Esophagus muscularis mucosa (tissue), 4 donors: ENCODE measurements around the gene LAMA5. TPM values are rescaled to one million over a fixed set of nuclear protein-coding genes. Genes with fewer than 3 reads are reported as not detected.

Experiments used
- DNase-seq: peaks from one replicate; pipeline ENCODE4 v3.0.0-alpha.2; 2017; ENCODE audit errors: extremely low spot score
- H3K27ac ChIP-seq, 4 donors: fragments of 200-600 bp; sonication (generic); replicated peaks in 1 of 4; 1 replicate in 3 of 4; 2 replicates in 1 of 4; pipeline ENCODE4 v1.5.1; 2016 to 2019; ENCODE audit warnings: mild to moderate bottlenecking in 1 of 4
- H3K27me3 ChIP-seq, 4 donors: fragments of 200-600 bp; sonication (generic); one replicate each; pipeline versions ENCODE4 v1.5.1 to v1.6.0; 2016 to 2019
- H3K36me3 ChIP-seq, 4 donors: fragments of 200-600 bp; sonication (generic); one replicate each; pipeline ENCODE4 v1.5.1; 2016 to 2019
- H3K4me1 ChIP-seq, 4 donors: fragments of 200-600 bp; sonication (generic); one replicate each; pipeline ENCODE4 v1.5.1; 2016 to 2019
- H3K4me3 ChIP-seq, 4 donors: fragments of 200-600 bp; sonication (generic); 1 replicate in 2 of 4; 2 replicates in 2 of 4; pipeline ENCODE4 v1.5.1; 2016 to 2019; ENCODE audit warnings: mild to moderate bottlenecking in 4 of 4, moderate library complexity in 1 of 4
- H3K9me3 ChIP-seq, 4 donors: fragments of 200-600 bp; sonication (generic); 1 replicate in 3 of 4; 2 replicates in 1 of 4; pipeline ENCODE4 v1.5.1; 2016 to 2019
- CTCF ChIP-seq, 3 experiments: fragments of 200-600 bp in 2 of 3; fragments of 450-650 bp in 1 of 3; sonication (generic) in 2 of 3; IDR thresholded peaks; one replicate each; pipeline ENCODE4 v1.5.1; 2017 to 2019; ENCODE audit warnings: antibody characterized with exemption in 3 of 3, mild to moderate bottlenecking in 2 of 3, moderate library complexity in 1 of 3
- EP300 ChIP-seq: sonication (generic); formaldehyde crosslinking; IDR thresholded peaks from one replicate; pipeline ENCODE4 v1.6.1; 2017; ENCODE audit warnings: antibody characterized with exemption
- POLR2A ChIP-seq: fragments of 450-650 bp; IDR thresholded peaks from one replicate; pipeline ENCODE4 v1.6.1; 2017; ENCODE audit warnings: antibody characterized with exemption, moderate library complexity, mild to moderate bottlenecking, low read depth
- POLR2AphosphoS5 ChIP-seq, 2 donors: sonication (generic); formaldehyde crosslinking; IDR thresholded peaks; one replicate each; pipeline ENCODE4 v1.6.1; 2017; ENCODE audit warnings: antibody characterized with exemption in 2 of 2
- WGBS: methylation state at CpG from one replicate; pipeline ENCODE4 v1.1.5; 2018; 5-methylcytosine and 5-hydroxymethylcytosine counted together
- intact Hi-C: fragments of 100-400 bp; cut with DNase I; formaldehyde crosslinking; loops from one replicate; pipeline ENCODE4 v1.15.1; 2023
- total RNA-seq, 4 donors: library from RNA; depleted of rRNA; stranded (reverse); fragments of >200 nt; gene quantifications; one replicate each; pipeline versions ENCODE4 v1.1.0 to v1.2.1, GENCODE V29; 2016

LAMA5 gene
- total RNA-seq, 4 donors from 2014 or later: 70.1 to 257 (median 150) TPM

GRCh38 chr20:62393335-62393665 lies 26.2 kb upstream of the LAMA5 start:
- Histone ChIP-seq H3K4me1 (peaks cover 0 to 6% (median under 1%) of the 10 kb centered on the region in 4 donors), H3K36me3 (peaks cover 3 to 83% (median 79%) of the 10 kb centered on the region in 4 donors), H3K4me3 (no peak overlapping the region), H3K27ac (no peak overlapping the region), H3K27me3 (no peaks in the 10 kb centered on the region), H3K9me3 (no peaks in the 10 kb centered on the region)
- TF ChIP-seq POLR2A (no peak), EP300 (no peak), CTCF (IDR thresholded peaks at IDR 0.05) (no peak), POLR2AphosphoS5 (IDR thresholded peaks at IDR 0.05) (no peak)
- intact Hi-C loops: no loop called here
- 69% methylated on average over 5 of the region's 12 CpGs for WGBS
- no peak for DNase-seq

GRCh38 chr20:62392621-62393334 lies 25.7 kb upstream of the LAMA5 start:
- Histone ChIP-seq H3K9me3 (no peaks in the 10 kb centered on the region), H3K27ac (no peak overlapping the region), H3K4me3 (no peak overlapping the region), H3K27me3 (no peaks in the 10 kb centered on the region), H3K36me3 (peaks cover 3 to 88% (median 82%) of the 10 kb centered on the region in 4 donors), H3K4me1 (peaks cover 5 to 11% (median 6%) of the 10 kb centered on the region in 4 donors)
- no peak for DNase-seq
- no peak for TF ChIP-seq EP300
- TF ChIP-seq CTCF (IDR thresholded peaks at IDR 0.05): no peak
- TF ChIP-seq POLR2AphosphoS5 (IDR thresholded peaks at IDR 0.05): no peak
- TF ChIP-seq POLR2A: no peak
- intact Hi-C loops: no loop called here
- WGBS: 90% methylated on average over 4 of the region's 21 CpGs

- Histone ChIP-seq H3K9me3 (no peaks in the 10 kb centered on the region), H3K4me3 (no peak overlapping the region), H3K27ac (no peak overlapping the region), H3K36me3 (peaks cover 3 to 89% (median 82%) of the 10 kb centered on the region in 4 donors), H3K27me3 (no peaks in the 10 kb centered on the region), H3K4me1 (peaks cover 11 to 17% (median 11%) of the 10 kb centered on the region in 4 donors)
- intact Hi-C loops: no loop called here
- TF ChIP-seq EP300: no peak
- no peak for TF ChIP-seq POLR2A
- 93% methylated on average over 9 of the region's 10 CpGs for WGBS
- DNase-seq: no peak
These were observed 24.9 kb upstream of the LAMA5 start for GRCh38 chr20:62392077-62392418.

- Histone ChIP-seq H3K36me3 (peaks cover 3 to 85% (median 82%) of the 10 kb centered on the region in 4 donors), H3K27ac (no peak overlapping the region), H3K9me3 (no peaks in the 10 kb centered on the region), H3K4me3 (no peak overlapping the region), H3K27me3 (no peaks in the 10 kb centered on the region), H3K4me1 (peaks cover 11 to 17% (median 12%) of the 10 kb centered on the region in 4 donors)
- WGBS: 90% methylated on average over 23 of the region's 44 CpGs
- intact Hi-C loops: no loop called here
- DNase-seq: no peak
- no peak for TF ChIP-seq POLR2AphosphoS5 (IDR thresholded peaks at IDR 0.05)
- no peak for TF ChIP-seq EP300
- TF ChIP-seq CTCF (IDR thresholded peaks at IDR 0.05): no peak
- TF ChIP-seq POLR2A: no peak
These were observed 24.3 kb upstream of the LAMA5 start for GRCh38 chr20:62391165-62392076.
